ENCODE results near the gene AOC3.

DNA sequence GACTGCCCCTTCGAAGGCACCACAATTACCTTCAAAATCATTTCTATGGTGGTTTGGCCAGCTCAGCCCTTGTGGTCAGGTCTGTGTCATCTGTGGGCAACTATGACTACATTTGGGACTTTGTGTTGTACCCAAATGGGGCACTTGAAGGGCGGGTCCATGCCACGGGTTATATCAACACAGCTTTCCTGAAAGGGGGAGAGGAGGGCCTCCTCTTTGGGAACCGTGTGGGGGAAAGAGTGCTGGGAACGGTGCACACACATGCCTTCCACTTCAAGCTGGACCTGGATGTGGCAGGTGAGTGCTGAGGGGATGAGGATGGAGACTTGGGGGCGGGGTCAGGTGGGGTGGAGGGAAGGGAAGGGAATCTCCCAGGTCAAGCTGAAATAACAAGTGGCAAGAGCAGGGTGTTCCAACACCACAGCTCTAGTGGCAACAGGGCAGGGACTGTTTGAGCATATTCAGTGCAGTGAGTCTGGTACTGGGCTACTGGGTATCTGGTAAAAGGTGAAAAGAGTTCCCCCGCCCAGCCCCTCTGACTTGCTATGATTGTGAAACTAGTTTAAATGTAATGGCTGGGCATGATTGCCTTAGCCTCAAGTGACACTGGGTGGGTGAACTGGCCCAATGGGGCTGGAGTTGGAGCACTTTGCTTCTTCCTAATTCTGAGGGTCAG is 4.9 kb upstream of the AOC3 start:
- no peak for TF ChIP-seq POLR2A (IDR thresholded peaks at IDR 0.05)
- TF ChIP-seq, protein P1, sequence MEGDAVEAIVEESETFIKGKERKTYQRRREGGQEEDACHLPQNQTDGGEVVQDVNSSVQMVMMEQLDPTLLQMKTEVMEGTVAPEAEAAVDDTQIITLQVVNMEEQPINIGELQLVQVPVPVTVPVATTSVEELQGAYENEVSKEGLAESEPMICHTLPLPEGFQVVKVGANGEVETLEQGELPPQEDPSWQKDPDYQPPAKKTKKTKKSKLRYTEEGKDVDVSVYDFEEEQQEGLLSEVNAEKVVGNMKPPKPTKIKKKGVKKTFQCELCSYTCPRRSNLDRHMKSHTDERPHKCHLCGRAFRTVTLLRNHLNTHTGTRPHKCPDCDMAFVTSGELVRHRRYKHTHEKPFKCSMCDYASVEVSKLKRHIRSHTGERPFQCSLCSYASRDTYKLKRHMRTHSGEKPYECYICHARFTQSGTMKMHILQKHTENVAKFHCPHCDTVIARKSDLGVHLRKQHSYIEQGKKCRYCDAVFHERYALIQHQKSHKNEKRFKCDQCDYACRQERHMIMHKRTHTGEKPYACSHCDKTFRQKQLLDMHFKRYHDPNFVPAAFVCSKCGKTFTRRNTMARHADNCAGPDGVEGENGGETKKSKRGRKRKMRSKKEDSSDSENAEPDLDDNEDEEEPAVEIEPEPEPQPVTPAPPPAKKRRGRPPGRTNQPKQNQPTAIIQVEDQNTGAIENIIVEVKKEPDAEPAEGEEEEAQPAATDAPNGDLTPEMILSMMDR (IDR thresholded peaks at IDR 0.05 in 4 of 5, conservative IDR thresholded peaks at IDR 0.05 in 1 of 5): no peak
